Gastrocnemius medialis (tissue), 4 donors: ENCODE data around the gene CEP170B. TPM values are rescaled to one million over a fixed set of nuclear protein-coding genes. Genes with fewer than 3 reads are reported as not detected.

Experiments used
- ATAC-seq, 2 donors: fragments of 150-250 bp; one replicate each; pipeline ENCODE4 v1.9.1; 2016
- DNase-seq, 2 donors: peaks; one replicate each; pipeline ENCODE4 v3.0.0-alpha.2; 2019
- H3K27ac ChIP-seq, 4 donors: fragments of 200-600 bp; sonication (generic); 1 replicate in 1 of 4; 2 replicates in 3 of 4; pipeline ENCODE4 v1.5.1; 2016 to 2018; ENCODE audit warnings: mild to moderate bottlenecking in 2 of 4, moderate library complexity in 1 of 4
- H3K27me3 ChIP-seq, 3 donors: fragments of 200-600 bp; sonication (generic) in 2 of 3; 1 replicate in 1 of 3; 2 replicates in 2 of 3; pipeline versions ENCODE4 v1.5.1 to v1.6.0; 2016 to 2019; ENCODE audit warnings: mild to moderate bottlenecking in 1 of 3, moderate library complexity in 1 of 3
- H3K36me3 ChIP-seq, 2 donors: fragments of 200-600 bp; sonication (generic) in 1 of 2; one replicate each; pipeline ENCODE4 v1.5.1; 2017 to 2018
- H3K4me1 ChIP-seq, 2 donors: fragments of 200-600 bp; sonication (generic) in 1 of 2; one replicate each; pipeline ENCODE4 v1.5.1; 2016 to 2017; ENCODE audit warnings: mild to moderate bottlenecking in 2 of 2
- H3K4me3 ChIP-seq, 4 donors: fragments of 200-600 bp; sonication (generic) in 3 of 4; 1 replicate in 1 of 4; 2 replicates in 3 of 4; pipeline ENCODE4 v1.5.1; 2016 to 2019; ENCODE audit warnings: mild to moderate bottlenecking in 2 of 4
- H3K9me3 ChIP-seq, 3 donors: fragments of 200-600 bp; sonication (generic) in 2 of 3; 1 replicate in 1 of 3; 2 replicates in 2 of 3; pipeline ENCODE4 v1.5.1; 2016 to 2019
- POLR2A ChIP-seq, 2 donors: fragments of 450-650 bp; IDR thresholded peaks; one replicate each; pipeline ENCODE4 v1.6.1; 2017; ENCODE audit warnings: antibody characterized with exemption in 2 of 2, mild to moderate bottlenecking in 2 of 2, moderate library complexity in 2 of 2
- in situ Hi-C, 4 donors: fragments of 200-750 bp; cut with MboI; loops; one replicate each; pipeline versions ENCODE4 v1.15.0 to v1.8.0; 2017; ENCODE audit warnings: low sequenced_read_pairs in 4 of 4
- intact Hi-C: fragments of 100-400 bp; cut with DNase I; formaldehyde crosslinking; loops from one replicate; pipeline ENCODE4 v1.15.1; 2023; ENCODE audit warnings: low total_unique reads
- total RNA-seq, 4 donors: library from RNA; depleted of rRNA; stranded (reverse); fragments of >200 nt; gene quantifications; one replicate each; pipeline versions ENCODE4 v1.1.0 to v1.2.3, GENCODE V29; 2016
- TF ChIP-seq, protein P1 (sequence below), 5 experiments: fragments of 450-650 bp in 3 of 5; fragments of 200-600 bp in 2 of 5; sonication (generic) in 2 of 5; IDR thresholded peaks in 4 of 5; conservative IDR thresholded peaks in 1 of 5; 1 replicate in 4 of 5; 2 replicates in 1 of 5; pipeline ENCODE4 v1.5.1; 2016 to 2019; ENCODE audit warnings: antibody characterized with exemption in 5 of 5, mild to moderate bottlenecking in 3 of 5, moderate library complexity in 3 of 5

CEP170B gene
- total RNA-seq, 4 donors from 2014 or later = 4.5 to 13.0 (median 7.1) TPM

DNA sequence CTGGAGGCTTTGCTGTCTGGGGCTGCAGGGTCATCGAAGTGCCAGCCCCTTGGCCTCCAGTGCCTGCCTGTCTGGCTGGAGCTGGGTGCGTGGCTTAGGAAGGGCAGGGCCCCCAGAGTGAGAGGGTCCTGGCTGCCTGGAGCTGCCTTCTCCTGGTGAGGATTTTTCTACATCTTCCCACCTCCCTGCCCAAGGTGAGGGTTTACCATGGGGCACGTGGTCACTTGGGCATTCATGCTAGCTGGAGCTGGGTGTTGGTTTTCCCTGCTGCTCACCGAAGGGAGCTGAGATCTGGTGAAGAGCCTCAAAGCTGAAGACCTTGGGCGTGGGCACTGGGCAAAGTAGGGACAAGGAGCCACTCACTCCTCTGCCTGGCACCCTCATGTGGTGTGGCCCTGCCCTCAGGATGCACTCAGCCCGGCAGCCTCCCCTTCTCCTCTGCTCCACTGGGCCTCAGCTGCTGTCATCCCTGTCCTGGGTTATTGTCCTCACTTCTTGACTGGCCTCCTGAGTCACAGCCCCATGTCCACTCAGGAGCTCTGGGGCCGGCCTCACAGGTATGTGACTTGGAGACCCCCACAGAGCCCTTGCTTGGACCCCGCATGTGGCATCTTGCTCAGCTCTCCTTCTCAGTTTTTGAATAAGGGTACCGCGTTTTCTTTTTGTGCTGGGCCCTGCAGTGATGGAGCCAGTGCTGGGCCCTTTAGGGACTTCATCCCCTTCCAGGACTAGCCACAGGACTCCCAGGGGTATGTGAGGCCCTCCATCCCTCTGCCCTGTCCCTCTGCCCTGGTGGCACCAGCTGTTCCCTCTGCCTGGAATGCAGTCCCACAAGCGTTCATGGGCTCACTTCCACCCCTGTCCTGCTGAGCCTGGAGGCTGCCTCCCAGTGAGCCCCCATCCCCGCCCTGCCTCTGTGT lies 1.6 kb downstream of the CEP170B start:
- DNase-seq (no peak), ATAC-seq (no peak)
- intact Hi-C loops = loop anchor here (5.0 kb wide), 1 partner anchor 69 kb away; the partner anchor contains the start of gene AKT1
- Histone ChIP-seq H3K27me3 (peaks cover 13 to 16% (median 14%) of the 10 kb centered on the region in 3 donors), H3K9me3 (no peaks in the 10 kb centered on the region), H3K4me1 (peaks cover 14 to 17% of the 10 kb centered on the region in 2 donors), H3K36me3 (peaks cover 0 to 3% of the 10 kb centered on the region in 2 donors), H3K4me3 (peak overlapping the region; percentile 65 to 76 (median 73)), H3K27ac (peak overlapping the region in 1 of 4 donors; percentile 63)
- in situ Hi-C loops = no loop called here
- TF ChIP-seq POLR2A (IDR thresholded peaks at IDR 0.05) = no peak
- TF ChIP-seq, protein P1, sequence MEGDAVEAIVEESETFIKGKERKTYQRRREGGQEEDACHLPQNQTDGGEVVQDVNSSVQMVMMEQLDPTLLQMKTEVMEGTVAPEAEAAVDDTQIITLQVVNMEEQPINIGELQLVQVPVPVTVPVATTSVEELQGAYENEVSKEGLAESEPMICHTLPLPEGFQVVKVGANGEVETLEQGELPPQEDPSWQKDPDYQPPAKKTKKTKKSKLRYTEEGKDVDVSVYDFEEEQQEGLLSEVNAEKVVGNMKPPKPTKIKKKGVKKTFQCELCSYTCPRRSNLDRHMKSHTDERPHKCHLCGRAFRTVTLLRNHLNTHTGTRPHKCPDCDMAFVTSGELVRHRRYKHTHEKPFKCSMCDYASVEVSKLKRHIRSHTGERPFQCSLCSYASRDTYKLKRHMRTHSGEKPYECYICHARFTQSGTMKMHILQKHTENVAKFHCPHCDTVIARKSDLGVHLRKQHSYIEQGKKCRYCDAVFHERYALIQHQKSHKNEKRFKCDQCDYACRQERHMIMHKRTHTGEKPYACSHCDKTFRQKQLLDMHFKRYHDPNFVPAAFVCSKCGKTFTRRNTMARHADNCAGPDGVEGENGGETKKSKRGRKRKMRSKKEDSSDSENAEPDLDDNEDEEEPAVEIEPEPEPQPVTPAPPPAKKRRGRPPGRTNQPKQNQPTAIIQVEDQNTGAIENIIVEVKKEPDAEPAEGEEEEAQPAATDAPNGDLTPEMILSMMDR (IDR thresholded peaks at IDR 0.05 in 4 of 5, conservative IDR thresholded peaks at IDR 0.05 in 1 of 5) = no peak

- no peaks in the 10 kb centered on the region for H3K9me3 ChIP-seq
- no peak for DNase-seq
- no peak for TF ChIP-seq POLR2A (IDR thresholded peaks at IDR 0.05)
- TF ChIP-seq, protein P1 (IDR thresholded peaks at IDR 0.05 in 4 of 5, conservative IDR thresholded peaks at IDR 0.05 in 1 of 5) = no peak
- peaks cover 13 to 16% (median 14%) of the 10 kb centered on the region in 3 donors for H3K27me3 ChIP-seq
- no peak for ATAC-seq
- in situ Hi-C loops = no loop called here
- no peak overlapping the region for H3K27ac ChIP-seq
- peaks cover 0 to 3% of the 10 kb centered on the region in 2 donors for H3K36me3 ChIP-seq
- intact Hi-C loops = loop anchor here (5.0 kb wide), 1 partner anchor 70 kb away; the partner anchor contains the start of gene AKT1
- H3K4me3 ChIP-seq = no peak overlapping the region
- H3K4me1 ChIP-seq = peaks cover 14 to 20% of the 10 kb centered on the region in 2 donors
These were observed 2.4 kb downstream of the CEP170B start for GRCh38 chr14:104867371-104868059.

GRCh38 chr14:104868060-104868740 lies 3.1 kb downstream of the CEP170B start:
- DNase-seq = no peak

More at GRCh38 chr14:104868060-104868740, 3.1 kb downstream of the CEP170B start:
- no peak for ATAC-seq
- Histone ChIP-seq H3K4me1 (peaks cover 14 to 25% of the 10 kb centered on the region in 2 donors), H3K9me3 (no peaks in the 10 kb centered on the region), H3K27ac (no peak overlapping the region), H3K4me3 (no peak overlapping the region), H3K36me3 (peaks cover 0 to 3% of the 10 kb centered on the region in 2 donors), H3K27me3 (peaks cover 11 to 16% (median 11%) of the 10 kb centered on the region in 3 donors)
- TF ChIP-seq, protein P1 (IDR thresholded peaks at IDR 0.05 in 4 of 5, conservative IDR thresholded peaks at IDR 0.05 in 1 of 5) = no peak
- TF ChIP-seq POLR2A (IDR thresholded peaks at IDR 0.05) = no peak
- intact Hi-C loops (loop anchor here (5.0 kb wide), 1 partner anchor 71 kb away; the partner anchor contains the start of gene AKT1), in situ Hi-C loops (no loop called here)
